H54 (cell line): ENCODE measurements around the gene MUC6.

Experiments
- DNase-seq: peaks from one replicate; pipeline ENCODE4 v3.0.0; 2011; ENCODE audit warnings: low spot score, mixed read lengths; ENCODE audit not compliant: insufficient read length
- FAIRE-seq: peaks from 3 replicates; lab custom pipeline; 2011; peaks lifted over from hg19 to GRCh38; lab: Jason Lieb, UNC
- POLR2A ChIP-seq: IDR thresholded peaks from 2 replicates; pipeline ENCODE4 v1.6.1; 2011; ENCODE audit warnings: low read depth, mild to moderate bottlenecking, low read length

Gene MUC6

GRCh38 chr11:1012740-1013630 lies 23.5 kb downstream of the MUC6 start:
- DNase-seq (no peak), FAIRE-seq (no peak)
- no peak for TF ChIP-seq POLR2A

GRCh38 chr11:1012291-1012690 lies 24.2 kb downstream of the MUC6 start:
- no peak for TF ChIP-seq POLR2A
- no peak for DNase-seq
- no peak for FAIRE-seq

DNA sequence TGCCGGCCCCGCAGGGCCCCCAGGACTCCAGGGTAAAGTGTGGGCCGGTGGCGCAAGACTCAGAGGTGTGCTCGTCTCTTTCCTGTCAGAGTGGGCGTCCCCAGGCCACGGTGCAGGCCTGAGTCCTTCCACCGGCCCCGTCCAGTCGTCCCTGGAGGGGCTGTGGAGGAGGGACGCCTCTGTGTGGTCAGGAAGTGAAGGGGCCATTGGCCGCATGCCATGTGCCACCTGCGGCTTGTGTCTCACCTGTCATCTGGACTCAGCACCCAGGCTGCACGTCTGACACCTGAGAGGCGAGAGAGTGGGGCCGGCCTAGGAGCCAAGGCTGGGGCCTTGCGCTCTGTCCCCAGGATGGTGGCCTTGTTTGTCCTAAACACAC lies 25.2 kb downstream of the MUC6 start:
- FAIRE-seq (no peak), DNase-seq (no peak)
- TF ChIP-seq POLR2A, result no peak

DNA sequence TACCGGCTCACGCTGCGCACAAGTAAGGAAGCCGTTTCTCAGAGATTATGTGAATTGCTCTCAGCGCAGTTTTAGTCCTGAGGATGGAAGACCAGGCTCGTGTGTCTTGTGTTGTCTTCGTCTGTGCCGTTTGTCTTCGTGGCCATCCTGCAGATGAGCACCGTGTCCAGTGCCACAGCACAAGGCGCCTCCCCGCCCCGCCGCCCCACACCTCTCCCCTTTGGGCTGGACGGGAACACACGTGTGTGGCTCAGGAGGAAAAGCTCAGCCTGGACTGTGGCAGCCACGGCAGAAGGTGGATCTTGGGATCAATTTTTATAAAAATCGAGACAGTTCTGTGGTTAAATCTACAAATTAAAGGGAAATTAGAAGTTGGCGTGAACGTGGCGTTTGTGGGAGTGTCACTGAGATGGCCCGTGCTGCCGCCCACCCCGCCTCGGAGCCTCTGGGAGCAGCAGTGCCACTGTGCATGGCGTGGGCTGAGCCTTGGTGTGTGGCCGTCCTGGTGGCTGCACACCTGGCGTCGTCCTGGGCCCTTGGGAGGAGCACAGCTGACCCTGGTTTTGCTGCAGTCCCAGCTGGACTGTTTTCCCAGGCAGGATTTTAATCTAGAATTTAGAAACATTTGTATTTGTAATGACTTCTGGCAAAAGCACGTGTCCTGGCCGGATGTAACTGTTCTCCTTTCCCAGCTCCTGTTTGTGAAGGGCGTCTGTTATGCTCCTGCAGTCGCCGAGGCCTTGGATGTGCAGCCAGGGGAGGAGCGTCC lies 25.8 kb downstream of the MUC6 start:
- DNase-seq (no peak), FAIRE-seq (no peak)
- TF ChIP-seq POLR2A, result no peak

DNA sequence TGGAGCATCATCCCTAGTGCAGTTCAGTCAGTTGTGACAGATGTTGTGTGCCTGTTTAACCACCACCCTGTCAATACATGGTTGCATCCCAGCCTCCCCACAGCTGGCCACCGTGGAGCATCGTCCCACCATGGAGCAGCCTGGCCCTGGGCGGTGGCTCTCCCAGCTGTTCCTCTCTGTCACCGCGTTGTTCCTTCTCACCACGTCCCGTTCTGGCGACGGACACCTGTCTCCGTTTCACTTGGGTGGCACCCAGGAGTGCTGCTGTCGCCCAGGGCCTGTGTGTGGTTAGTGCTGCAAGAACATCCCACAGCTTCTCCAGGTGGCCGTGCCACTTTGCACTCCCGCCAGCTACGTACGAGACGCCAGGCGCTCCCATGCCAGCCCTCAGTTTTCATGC lies 26.5 kb downstream of the MUC6 start:
- TF ChIP-seq POLR2A, result no peak
- FAIRE-seq, result no peak
- no peak for DNase-seq

DNA sequence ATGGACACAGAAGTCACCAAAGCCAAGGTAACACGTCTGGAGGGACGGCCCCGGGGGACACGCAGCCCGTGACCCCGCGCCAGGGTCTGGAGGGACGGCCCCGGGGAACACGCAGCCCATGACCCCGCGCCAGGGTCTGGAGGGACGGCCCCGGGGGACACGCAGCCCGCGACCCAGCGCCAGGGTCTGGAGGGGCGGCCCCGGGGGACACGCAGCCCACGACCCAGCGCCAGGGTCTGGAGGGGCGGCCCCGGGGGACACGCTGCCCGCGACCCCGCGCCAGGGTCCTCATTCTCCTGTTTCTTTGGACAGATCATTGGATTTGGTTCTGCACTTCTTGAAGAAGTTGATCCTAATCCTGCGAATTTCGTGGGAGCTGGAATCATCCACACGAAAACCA lies 27.1 kb downstream of the MUC6 start:
- FAIRE-seq, result no peak
- no peak for TF ChIP-seq POLR2A

GRCh38 chr11:1008803-1009145 lies 27.7 kb downstream of the MUC6 start:
- FAIRE-seq, result no peak
- DNase-seq, result no peak

More for the DNA sequence above, 27.1 kb downstream of the MUC6 start:
- no peak for DNase-seq

GRCh38 chr11:1008001-1008802 lies 28.3 kb downstream of the MUC6 start:
- no peak for DNase-seq
- no peak for TF ChIP-seq POLR2A
- no peak for FAIRE-seq

More at GRCh38 chr11:1008803-1009145, 27.7 kb downstream of the MUC6 start:
- no peak for TF ChIP-seq POLR2A

DNA sequence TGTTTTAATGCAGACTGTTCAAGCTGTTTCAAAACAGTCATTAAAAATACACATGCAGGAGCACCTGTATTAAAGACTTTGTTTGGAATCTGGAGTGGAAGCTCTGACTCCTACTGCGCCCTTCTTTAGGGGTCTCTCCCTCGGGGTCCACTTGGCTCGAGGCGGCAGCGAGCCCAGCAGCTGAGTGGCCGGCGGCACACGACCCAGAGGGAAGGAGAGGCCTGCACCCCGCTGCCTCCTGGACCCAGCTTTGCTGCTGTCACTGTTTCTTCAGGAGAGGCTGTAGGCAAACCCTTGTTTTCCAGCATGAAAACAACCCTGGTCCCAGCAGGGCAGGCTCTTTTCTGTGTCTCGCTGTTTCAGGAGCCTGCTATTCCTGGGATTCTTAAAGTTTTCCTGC lies 29.2 kb downstream of the MUC6 start:
- no peak for DNase-seq
- no peak for TF ChIP-seq POLR2A
- FAIRE-seq, result no peak

- TF ChIP-seq POLR2A, result no peak
- FAIRE-seq (no peak), DNase-seq (no peak)
Measured at GRCh38 chr11:1006762-1007161, 29.8 kb downstream of the MUC6 start.

GRCh38 chr11:1005928-1006327 lies 30.6 kb downstream of the MUC6 start:
- TF ChIP-seq POLR2A, result no peak
- DNase-seq (no peak), FAIRE-seq (no peak)

DNA sequence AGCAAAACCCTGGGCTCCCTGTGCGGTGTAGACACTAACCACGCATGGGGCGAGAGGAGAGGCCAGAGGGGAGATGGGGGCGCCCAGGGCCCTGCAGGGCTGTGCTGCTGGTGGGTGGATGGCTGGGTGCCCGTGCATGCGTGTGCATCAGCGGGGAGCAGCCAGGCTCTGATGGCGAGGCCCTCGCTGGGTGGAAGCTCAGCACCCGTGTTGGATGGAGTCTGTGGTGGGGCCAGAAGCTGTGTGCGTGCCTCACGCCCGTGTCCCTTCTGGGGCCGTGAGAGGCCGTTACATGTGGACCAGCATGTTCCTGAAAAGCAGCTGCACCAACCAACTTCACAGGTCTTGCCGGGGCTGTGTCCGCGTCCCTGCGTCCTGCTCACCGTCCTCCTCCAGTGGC lies 33.4 kb downstream of the MUC6 start:
- no peak for TF ChIP-seq POLR2A
- DNase-seq (no peak), FAIRE-seq (no peak)

GRCh38 chr11:1002406-1002984 lies 34.0 kb downstream of the MUC6 start:
- FAIRE-seq (no peak), DNase-seq (no peak)
- TF ChIP-seq POLR2A, result no peak
